Spleen (tissue), 11 donors: ENCODE results near the gene SPINDOC. TPM values are rescaled to one million over a fixed set of nuclear protein-coding genes. Genes with fewer than 3 reads are reported as not detected.
A peak's percentile ranks its signal among the peaks of the same experiment; 100 is the strongest.
"Not testable (repeated sequence)": the region's sequence is repeated elsewhere in the genome, so short reads cannot be mapped to it uniquely, and the experiment has no call there.

Experiments used
- DNase-seq: peaks from one replicate; pipeline ENCODE4 v3.0.0-alpha.2; 2020
- H3K27ac ChIP-seq, 8 donors: fragments of 200-600 bp; sonication (generic) in 7 of 8; 1 replicate in 4 of 8; 2 replicates in 4 of 8; pipeline versions ENCODE4 v1.5.0 to v1.8.0; 2016 to 2021; ENCODE audit warnings: inconsistent platforms in 4 of 8, mild to moderate bottlenecking in 4 of 8, moderate library complexity in 1 of 8
- H3K27me3 ChIP-seq, 7 donors: fragments of 200-600 bp; sonication (generic) in 6 of 7; replicated peaks in 1 of 7; 1 replicate in 4 of 7; 2 replicates in 3 of 7; pipeline versions ENCODE4 v1.5.0 to v1.8.0; 2016 to 2021; ENCODE audit warnings: inconsistent platforms in 3 of 7, mild to moderate bottlenecking in 1 of 7
- H3K36me3 ChIP-seq, 6 donors: fragments of 200-600 bp; sonication (generic) in 5 of 6; 1 replicate in 4 of 6; 2 replicates in 2 of 6; pipeline versions ENCODE4 v1.5.0 to v1.8.0; 2016 to 2021; ENCODE audit warnings: inconsistent platforms in 2 of 6
- H3K4me1 ChIP-seq, 6 donors: fragments of 200-600 bp; sonication (generic) in 5 of 6; 1 replicate in 3 of 6; 2 replicates in 3 of 6; pipeline versions ENCODE4 v1.5.0 to v1.8.0; 2016 to 2021; ENCODE audit warnings: inconsistent platforms in 3 of 6
- H3K4me3 ChIP-seq, 8 donors: fragments of 200-600 bp; sonication (generic) in 7 of 8; 1 replicate in 4 of 8; 2 replicates in 4 of 8; pipeline versions ENCODE4 v1.5.0 to v1.8.0; 2016 to 2021; ENCODE audit warnings: inconsistent platforms in 4 of 8, mild to moderate bottlenecking in 4 of 8, moderate library complexity in 2 of 8
- H3K9me3 ChIP-seq, 8 donors: fragments of 200-600 bp; sonication (generic) in 7 of 8; 1 replicate in 4 of 8; 2 replicates in 4 of 8; pipeline versions ENCODE4 v1.5.0 to v1.8.0; 2016 to 2021; ENCODE audit warnings: inconsistent platforms in 4 of 8
- POLR2A ChIP-seq, 3 donors: fragments of 450-650 bp; IDR thresholded peaks; one replicate each; pipeline ENCODE4 v1.5.1; 2017; ENCODE audit warnings: antibody characterized with exemption in 3 of 3, mild to moderate bottlenecking in 1 of 3
- POLR2AphosphoS5 ChIP-seq, 3 donors: sonication (generic); formaldehyde crosslinking; IDR thresholded peaks; one replicate each; pipeline ENCODE4 v1.5.1; 2017; ENCODE audit warnings: antibody characterized with exemption in 3 of 3
- WGBS, 5 donors: extraction: QIAGEN DNeasy Blood & Tissue Kit in 3 of 5; methylation state at CpG; one replicate each; pipeline versions ENCODE4 v1.1.5 to v1.1.7; 2013 to 2018; 5-methylcytosine and 5-hydroxymethylcytosine counted together
- intact Hi-C: fragments of 100-400 bp; cut with DNase I; formaldehyde crosslinking; loops from one replicate; pipeline ENCODE4 v1.15.0; 2023; ENCODE audit warnings: low total_unique reads
- polyA plus RNA-seq, 3 donors: library from polyadenylated mRNA; stranded (reverse); fragments of 200-250 nt; gene quantifications; one replicate each; pipeline ENCODE4 v1.2.1, GENCODE V29; 2013
- total RNA-seq, 7 donors: library from RNA; depleted of rRNA in 3 of 7; stranded (reverse); fragments of >200 nt in 3 of 7; fragmentation: NEBNext Ultra II Directional in 4 of 7; extraction: Animal tissue kit (Norgen Biotek cat#: 25700) in 4 of 7; gene quantifications; one replicate each; pipeline versions ENCODE4 v1.1.0 to v1.2.1, GENCODE V29; 2016 to 2021
- TF ChIP-seq, protein P1 (sequence below), 11 experiments: fragments of 200-600 bp in 7 of 11; fragments of 450-650 bp in 4 of 11; sonication (generic) in 4 of 11; IDR thresholded peaks in 8 of 11; conservative IDR thresholded peaks in 3 of 11; 1 replicate in 7 of 11; 2 replicates in 4 of 11; pipeline versions ENCODE4 v1.4.0 to v1.8.0; 2016 to 2021; ENCODE audit warnings: antibody characterized with exemption in 11 of 11, inconsistent platforms in 4 of 11, mild to moderate bottlenecking in 1 of 11
- donor health status: healthy with polysubstance abuse.
- donor health status: DM: no; HTN: no; CAD: no; lungs with moderate emphysema.
- donor health status: DM: no; HTN: no; CAD: no.
- donor health status: Bipolar disorder and iron deficiency.
- donor health status: healthy.
- donor health status: DM: no; HTN: no; CAD: no.
- donor health status: DM: yes; HTN: yes; CAD: no.

Gene SPINDOC
- total and polyA plus RNA-seq, 10 donors, result 5.1 to 16.8 (median 13.3) TPM

DNA sequence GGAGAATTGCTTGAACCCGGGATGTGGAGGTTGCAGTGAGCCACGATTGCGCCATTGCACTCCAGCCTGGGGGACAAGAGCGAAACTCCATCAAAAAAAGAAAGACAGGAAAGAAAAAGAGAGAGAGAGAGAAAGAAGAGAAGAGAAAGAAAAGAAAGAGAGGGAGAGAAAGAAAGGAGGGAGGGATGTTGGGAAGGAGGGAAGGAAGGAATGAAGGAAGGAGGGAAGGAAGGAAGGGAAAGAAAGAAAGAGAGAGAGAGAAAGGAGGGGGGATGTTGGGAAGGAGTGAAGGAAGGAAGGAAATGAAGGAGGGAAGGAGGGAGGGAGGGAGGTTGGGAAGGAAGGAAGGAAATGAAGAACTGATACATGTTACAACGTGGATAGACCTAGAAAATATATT is 12.3 kb upstream of the SPINDOC start:
- 73 to 88% (median 78%) methylated on average over 5 of the region's 5 CpGs for WGBS, 5 donors
- intact Hi-C loops, result no loop called here
- DNase-seq, result no peak
- Histone ChIP-seq H3K9me3 (no peaks in the 10 kb centered on the region), H3K4me1 (peaks cover 0 to 3% (median 0%) of the 10 kb centered on the region in 6 donors), H3K27me3 (peaks cover 0 to 3% (median 0%) of the 10 kb centered on the region in 7 donors), H3K27ac (no peak overlapping the region), H3K4me3 (no peak overlapping the region), H3K36me3 (no peaks in the 10 kb centered on the region)
- TF ChIP-seq, protein P1, sequence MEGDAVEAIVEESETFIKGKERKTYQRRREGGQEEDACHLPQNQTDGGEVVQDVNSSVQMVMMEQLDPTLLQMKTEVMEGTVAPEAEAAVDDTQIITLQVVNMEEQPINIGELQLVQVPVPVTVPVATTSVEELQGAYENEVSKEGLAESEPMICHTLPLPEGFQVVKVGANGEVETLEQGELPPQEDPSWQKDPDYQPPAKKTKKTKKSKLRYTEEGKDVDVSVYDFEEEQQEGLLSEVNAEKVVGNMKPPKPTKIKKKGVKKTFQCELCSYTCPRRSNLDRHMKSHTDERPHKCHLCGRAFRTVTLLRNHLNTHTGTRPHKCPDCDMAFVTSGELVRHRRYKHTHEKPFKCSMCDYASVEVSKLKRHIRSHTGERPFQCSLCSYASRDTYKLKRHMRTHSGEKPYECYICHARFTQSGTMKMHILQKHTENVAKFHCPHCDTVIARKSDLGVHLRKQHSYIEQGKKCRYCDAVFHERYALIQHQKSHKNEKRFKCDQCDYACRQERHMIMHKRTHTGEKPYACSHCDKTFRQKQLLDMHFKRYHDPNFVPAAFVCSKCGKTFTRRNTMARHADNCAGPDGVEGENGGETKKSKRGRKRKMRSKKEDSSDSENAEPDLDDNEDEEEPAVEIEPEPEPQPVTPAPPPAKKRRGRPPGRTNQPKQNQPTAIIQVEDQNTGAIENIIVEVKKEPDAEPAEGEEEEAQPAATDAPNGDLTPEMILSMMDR (IDR thresholded peaks at IDR 0.05 in 8 of 11, conservative IDR thresholded peaks at IDR 0.05 in 3 of 11), result no peak
- no peak for TF ChIP-seq POLR2AphosphoS5 (IDR thresholded peaks at IDR 0.05)
- no peak for TF ChIP-seq POLR2A (IDR thresholded peaks at IDR 0.05)

DNA sequence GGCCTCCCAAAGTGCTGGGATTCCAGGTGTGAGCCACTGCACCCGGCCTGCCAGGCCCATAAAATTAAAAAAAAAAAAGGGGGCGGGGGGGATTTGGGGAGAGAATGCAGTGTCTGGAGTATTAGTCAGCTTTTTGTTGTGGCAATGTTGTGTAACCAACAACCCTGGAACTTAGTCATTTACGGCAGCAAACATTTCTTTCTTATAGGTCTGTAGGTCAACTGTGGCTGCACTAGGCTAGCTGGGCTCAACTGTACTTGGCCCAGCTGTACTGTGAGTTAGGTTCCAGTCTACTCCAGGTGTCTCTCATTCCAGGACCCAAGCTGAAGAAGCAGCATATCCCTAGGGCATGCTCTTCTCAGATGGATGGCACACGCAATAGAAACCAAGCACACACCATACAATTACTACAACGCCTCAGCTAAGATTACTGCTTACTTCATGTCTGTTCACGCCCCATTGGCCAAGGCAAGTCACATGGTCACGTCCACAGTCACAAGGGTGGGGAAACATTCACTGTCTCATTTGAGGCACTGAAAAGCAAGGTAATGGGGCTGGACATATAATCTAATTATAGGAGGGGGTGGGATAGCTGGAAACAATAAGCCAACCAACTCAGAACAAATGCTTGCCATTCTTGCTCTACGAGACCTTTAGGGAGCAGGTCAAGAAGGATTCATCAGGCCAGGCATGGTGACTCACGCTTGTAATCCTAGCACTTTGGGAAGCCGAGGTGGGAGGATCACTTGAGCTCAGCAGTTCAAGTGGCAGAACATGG is 10.4 kb upstream of the SPINDOC start:
- Histone ChIP-seq H3K4me3 (no peak overlapping the region), H3K27ac (peak overlapping the region in 2 of 8 donors; percentile 27 to 30), H3K36me3 (no peaks in the 10 kb centered on the region), H3K4me1 (no peaks in the 10 kb centered on the region), H3K9me3 (no peaks in the 10 kb centered on the region), H3K27me3 (peaks cover 0 to 3% (median 0%) of the 10 kb centered on the region in 7 donors)
- WGBS, 5 donors, result 80 to 86% (median 83%) methylated on average over 10 of the region's 10 CpGs
- peak; percentile 29 for DNase-seq
- intact Hi-C loops, result no loop called here
- TF ChIP-seq POLR2A (IDR thresholded peaks at IDR 0.05), result no peak

DNA sequence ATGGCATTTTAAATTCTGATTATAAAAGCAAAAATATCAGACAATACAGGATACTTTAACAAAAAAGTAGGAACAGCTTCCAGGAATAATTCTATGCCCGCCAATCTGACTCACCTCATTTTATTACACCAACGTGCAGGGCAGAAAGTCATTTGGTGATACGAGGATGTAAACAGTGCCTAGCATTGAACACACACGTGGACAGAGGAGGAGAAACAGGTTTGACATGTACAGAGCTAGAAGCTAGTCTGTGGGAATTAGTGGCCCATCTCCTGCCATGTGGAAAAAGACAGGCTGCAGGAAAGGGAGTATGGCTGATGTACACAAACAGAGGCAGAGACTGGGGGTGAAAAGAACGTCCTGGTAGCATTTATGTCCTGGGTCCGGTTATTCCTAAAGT is 9.0 kb upstream of the SPINDOC start:
- intact Hi-C loops, result no loop called here
- Histone ChIP-seq H3K4me3 (no peak overlapping the region), H3K36me3 (no peaks in the 10 kb centered on the region), H3K9me3 (no peaks in the 10 kb centered on the region), H3K4me1 (no peaks in the 10 kb centered on the region), H3K27ac (no peak overlapping the region), H3K27me3 (no peaks in the 10 kb centered on the region)
- no peak for DNase-seq
- no peak for TF ChIP-seq POLR2AphosphoS5 (IDR thresholded peaks at IDR 0.05)
- TF ChIP-seq, protein P1 (IDR thresholded peaks at IDR 0.05 in 8 of 11, conservative IDR thresholded peaks at IDR 0.05 in 3 of 11), result no peak
- no peak for TF ChIP-seq POLR2A (IDR thresholded peaks at IDR 0.05)
- WGBS, 5 donors, result 79 to 96% (median 88%) methylated on average over 6 of the region's 6 CpGs

DNA sequence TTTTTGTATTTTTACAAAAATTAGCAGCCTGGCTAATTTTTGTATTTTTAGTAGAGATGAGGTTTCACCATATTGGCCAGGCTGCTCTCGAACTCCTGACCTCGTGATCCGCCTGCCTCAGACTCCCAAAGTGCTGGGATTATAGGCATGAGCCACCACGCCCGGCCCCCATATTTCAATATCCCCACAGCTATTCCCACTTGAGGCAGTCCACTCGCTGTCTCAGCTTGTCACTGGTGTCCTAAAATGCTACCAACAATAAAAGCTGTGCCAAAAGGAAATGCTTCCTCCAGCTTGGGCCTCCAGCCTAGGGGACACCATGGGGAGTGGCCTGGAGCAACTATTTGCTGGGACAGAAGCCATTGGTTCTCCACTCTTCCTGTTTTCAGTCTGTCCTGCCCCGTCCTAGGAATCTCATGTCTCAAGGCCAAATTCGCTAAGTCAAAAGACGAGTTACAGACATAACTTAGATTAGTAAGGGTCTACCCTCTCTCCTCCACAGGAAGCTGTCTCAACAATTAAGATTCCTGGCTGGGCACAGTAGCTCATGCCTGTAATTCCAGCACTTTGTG is 7.3 kb upstream of the SPINDOC start:
- no peak for DNase-seq
- 64 to 80% (median 69%) methylated on average over 9 of the region's 9 CpGs for WGBS, 5 donors
- Histone ChIP-seq H3K36me3 (no peaks in the 10 kb centered on the region), H3K4me3 (no peak overlapping the region), H3K27ac (peak overlapping the region in 6 of 8 donors; percentile 38 to 71 (median 64)), H3K9me3 (no peaks in the 10 kb centered on the region), H3K4me1 (no peaks in the 10 kb centered on the region), H3K27me3 (no peaks in the 10 kb centered on the region)
- peak in 1 of 3 donors; percentile 53 for TF ChIP-seq POLR2AphosphoS5 (IDR thresholded peaks at IDR 0.05)
- TF ChIP-seq, protein P1 (IDR thresholded peaks at IDR 0.05 in 8 of 11, conservative IDR thresholded peaks at IDR 0.05 in 3 of 11), result no peak
- intact Hi-C loops, result no loop called here

DNA sequence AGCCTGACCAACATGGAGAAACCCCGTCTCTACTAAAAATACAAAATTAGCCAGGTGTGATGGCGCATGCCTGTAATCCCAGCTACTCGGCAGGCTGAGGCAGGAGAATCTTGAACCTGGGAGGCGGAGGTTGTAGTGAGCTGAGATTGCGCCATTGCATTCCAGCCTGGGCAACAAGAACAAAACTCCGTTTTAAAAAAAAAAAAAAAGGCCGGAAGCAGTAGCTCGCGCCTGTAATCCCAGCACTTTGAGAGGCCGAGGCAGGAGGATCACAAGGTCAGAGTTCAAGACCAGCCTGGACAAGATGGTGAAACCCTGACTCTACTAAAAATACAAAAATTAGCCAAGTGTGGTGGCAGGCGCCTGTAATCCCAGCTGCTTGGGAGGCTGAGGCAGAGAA is 2.9 kb upstream of the SPINDOC start:
- H3K9me3 ChIP-seq, DNase-seq, H3K27me3 ChIP-seq, H3K27ac ChIP-seq, H3K36me3 ChIP-seq, intact Hi-C loops, H3K4me3 ChIP-seq: not testable (repeated sequence)
- WGBS, 5 donors, result 92 to 99% (median 96%) methylated on average over 11 of the region's 11 CpGs
- peaks cover 14 to 36% (median 27%) of the 10 kb centered on the region in 6 donors for H3K4me1 ChIP-seq
